H9 (cell line): ENCODE data around the gene IFI44L. TPM values are rescaled to one million over a fixed set of nuclear protein-coding genes. Genes with fewer than 3 reads are reported as not detected.
A peak's percentile ranks its signal among the peaks of the same experiment; 100 is the strongest.

ENCODE experiments used
- DNase-seq: peaks from one replicate; pipeline ENCODE4 v3.0.0-alpha.2; 2017
- H2AFZ ChIP-seq: one replicate; pipeline ENCODE4 v1.6.1; 2013; ENCODE audit warnings: mild to moderate bottlenecking, low read length, control low read depth, moderate library complexity
- H2AK5ac ChIP-seq: 2 replicates; pipeline ENCODE4 v1.6.1; 2013; ENCODE audit warnings: low read length, control low read depth, mixed read lengths; ENCODE audit not compliant: insufficient read length
- H2BK120ac ChIP-seq: one replicate; pipeline ENCODE4 v1.6.1; 2013; ENCODE audit warnings: low read depth, mild to moderate bottlenecking, low read length, control low read depth, inconsistent platforms; ENCODE audit not compliant: poor library complexity, severe bottlenecking
- H2BK12ac ChIP-seq: 2 replicates; pipeline ENCODE4 v1.6.1; 2013; ENCODE audit warnings: low read length, control low read depth, mixed read lengths, low read depth; ENCODE audit not compliant: insufficient read length
- H2BK15ac ChIP-seq: 2 replicates; pipeline ENCODE4 v1.6.1; 2013; ENCODE audit warnings: low read depth, low read length, control low read depth
- H2BK20ac ChIP-seq: one replicate; pipeline ENCODE4 v1.6.1; 2013; ENCODE audit warnings: low read depth, mild to moderate bottlenecking, low read length, control low read depth, inconsistent platforms; ENCODE audit not compliant: poor library complexity, severe bottlenecking
- H2BK5ac ChIP-seq: 2 replicates; pipeline ENCODE4 v1.6.1; 2013; ENCODE audit warnings: low read length, control low read depth, mixed read lengths; ENCODE audit not compliant: insufficient read length
- H3K14ac ChIP-seq: 2 replicates; pipeline ENCODE4 v1.6.1; 2013; ENCODE audit warnings: low read length, control low read depth; ENCODE audit not compliant: insufficient read depth
- H3K18ac ChIP-seq: 2 replicates; pipeline ENCODE4 v1.6.1; 2013; ENCODE audit warnings: low read depth, mild to moderate bottlenecking, mixed read lengths, low read length, control low read depth; ENCODE audit not compliant: insufficient read length
- H3K23ac ChIP-seq: 2 replicates; pipeline ENCODE4 v1.6.1; 2013; ENCODE audit warnings: low read length, control low read depth, mixed read lengths, low read depth; ENCODE audit not compliant: insufficient read length
- H3K23me2 ChIP-seq: 2 replicates; pipeline ENCODE4 v1.6.1; 2013; ENCODE audit warnings: low read depth, mild to moderate bottlenecking, mixed read lengths, low read length, control low read depth; ENCODE audit not compliant: insufficient read length, poor library complexity, severe bottlenecking
- H3K27ac ChIP-seq: 2 replicates; pipeline ENCODE4 v1.5.1; 2013; ENCODE audit warnings: low read length, control low read depth, mixed read lengths, low read depth; ENCODE audit not compliant: insufficient read length
- H3K27me3 ChIP-seq: 2 replicates; pipeline ENCODE4 v1.6.1; 2013; ENCODE audit warnings: low read length, control low read depth, inconsistent platforms; ENCODE audit not compliant: insufficient read depth
- H3K4ac ChIP-seq: 2 replicates; pipeline ENCODE4 v1.6.1; 2013; ENCODE audit warnings: low read depth, mild to moderate bottlenecking, control low read depth, inconsistent platforms, low read length, moderate library complexity
- H3K4me1 ChIP-seq: 2 replicates; pipeline ENCODE4 v1.6.1; 2013; ENCODE audit warnings: low read length, control low read depth, inconsistent platforms; ENCODE audit not compliant: insufficient read depth
- H3K4me2 ChIP-seq: 2 replicates; pipeline ENCODE4 v1.6.1; 2013; ENCODE audit warnings: low read length, control low read depth, mixed read lengths; ENCODE audit not compliant: insufficient read length, insufficient read depth
- H3K56ac ChIP-seq: 2 replicates; pipeline ENCODE4 v1.6.1; 2013; ENCODE audit warnings: low read depth, mild to moderate bottlenecking, mixed read lengths, low read length, control low read depth; ENCODE audit not compliant: insufficient read length
- H3K79me1 ChIP-seq: 2 replicates; pipeline ENCODE4 v1.6.1; 2013; ENCODE audit warnings: low read depth, mild to moderate bottlenecking, moderate library complexity, low read length, control low read depth, inconsistent platforms; ENCODE audit not compliant: insufficient read depth, poor library complexity, severe bottlenecking
- H3K79me2 ChIP-seq: 2 replicates; pipeline ENCODE4 v1.6.1; 2013; ENCODE audit warnings: low read length, control low read depth, inconsistent platforms; ENCODE audit not compliant: insufficient read depth
- H3K9ac ChIP-seq: 2 replicates; pipeline ENCODE4 v1.6.1; 2013; ENCODE audit warnings: low read length, control low read depth, mixed read lengths; ENCODE audit not compliant: insufficient read length; ENCODE audit errors: extremely low read depth
- H3K9me3 ChIP-seq: one replicate; pipeline ENCODE4 v1.6.1; 2013; ENCODE audit warnings: low read depth, low read length, inconsistent platforms; ENCODE audit not compliant: control insufficient read depth
- H3T11ph ChIP-seq: one replicate; pipeline ENCODE4 v1.6.1; 2013; ENCODE audit warnings: mild to moderate bottlenecking, low read length, control low read depth, inconsistent platforms
- H4K20me1 ChIP-seq: one replicate; pipeline ENCODE4 v1.6.1; 2013; ENCODE audit not compliant: control insufficient read depth, insufficient read length, insufficient read depth
- H4K5ac ChIP-seq: 2 replicates; pipeline ENCODE4 v1.6.1; 2013; ENCODE audit warnings: low read depth, mild to moderate bottlenecking, mixed read lengths, low read length, control low read depth; ENCODE audit not compliant: insufficient read length
- H4K8ac ChIP-seq: replicated peaks from 2 replicates; pipeline ENCODE4 v1.6.1; 2013; ENCODE audit warnings: low read length, control low read depth, mixed read lengths, low read depth; ENCODE audit not compliant: insufficient read length
- H4K91ac ChIP-seq: 2 replicates; pipeline ENCODE4 v1.6.1; 2013; ENCODE audit warnings: low read depth, mild to moderate bottlenecking, moderate library complexity, mixed read lengths, low read length, control low read depth; ENCODE audit not compliant: insufficient read length
- H3K27ac Mint-ChIP-seq, 3 experiments: 2 replicates in 2 of 3; 3 replicates in 1 of 3; pipeline ENCODE4 v1.8.0; 2020 to 2021; ENCODE audit warnings: mixed read lengths in 3 of 3, mild to moderate bottlenecking in 1 of 3, moderate library complexity in 1 of 3
- H3K27me3 Mint-ChIP-seq: 2 replicates; pipeline ENCODE4 v1.8.0; 2021; ENCODE audit warnings: low read depth, mild to moderate bottlenecking, moderate library complexity, mixed read lengths
- H3K36me3 Mint-ChIP-seq, 3 experiments: 2 replicates in 2 of 3; 3 replicates in 1 of 3; pipeline ENCODE4 v1.8.0; 2020 to 2021; ENCODE audit warnings: low read depth in 3 of 3, mixed read lengths in 3 of 3; ENCODE audit not compliant: insufficient read depth in 1 of 3
- H3K4me1 Mint-ChIP-seq, 2 experiments: 2 replicates each; pipeline ENCODE4 v1.8.0; 2020; ENCODE audit warnings: mixed read lengths in 2 of 2
- H3K4me3 Mint-ChIP-seq, 2 experiments: 2 replicates in 1 of 2; 3 replicates in 1 of 2; pipeline ENCODE4 v1.8.0; 2020 to 2021; ENCODE audit warnings: mild to moderate bottlenecking in 2 of 2, mixed read lengths in 2 of 2, moderate library complexity in 1 of 2
- H3K9me3 Mint-ChIP-seq, 2 experiments: 2 replicates in 1 of 2; 3 replicates in 1 of 2; pipeline ENCODE4 v1.8.0; 2020; ENCODE audit warnings: mild to moderate bottlenecking in 2 of 2, mixed read lengths in 2 of 2, moderate library complexity in 1 of 2
- WGBS: extraction: QIAGEN DNeasy Blood & Tissue Kit; methylation state at CpG from one replicate; pipeline ENCODE4 v1.1.7; 2013; ENCODE audit warnings: missing lambda C conversion rate, low lambda C conversion rate, mixed read lengths; ENCODE audit not compliant: insufficient read length; ENCODE audit errors: extremely low coverage; 5-methylcytosine and 5-hydroxymethylcytosine counted together
- total RNA-seq: library from RNA; stranded (reverse); gene quantifications from 2 replicates; pipeline ENCODE4 v1.2.1, GENCODE V29; 2021
- TF ChIP-seq, protein P1 (sequence below): fragments of 200-600 bp; sonication (generic); conservative IDR thresholded peaks from 3 replicates; pipeline ENCODE4 v1.8.0; 2021; ENCODE audit warnings: antibody characterized with exemption, mild to moderate bottlenecking

IFI44L gene
- total RNA-seq, 1 experiment from 2014 or later: not detected

DNA sequence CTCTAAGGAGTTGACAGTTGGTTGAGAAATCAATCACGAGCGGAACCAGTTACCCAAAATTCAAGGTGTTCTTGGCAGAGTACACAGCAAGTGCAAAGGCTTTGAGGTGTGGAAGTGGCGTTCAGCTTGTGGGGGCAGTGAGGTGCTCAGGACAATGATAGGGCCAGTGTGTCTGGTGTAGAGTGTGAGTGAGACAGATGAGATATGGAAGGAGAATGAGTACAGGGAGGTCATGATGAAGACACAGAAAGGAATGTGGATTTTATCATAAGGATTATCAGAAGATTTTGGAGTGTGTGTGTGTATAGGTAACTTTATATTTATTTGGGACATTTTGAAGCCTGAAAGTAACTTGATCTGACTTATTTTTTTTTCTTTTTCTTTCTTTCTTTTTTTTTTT lies 70.3 kb downstream of the IFI44L start:
- no peak overlapping the region for H3K27ac ChIP-seq
- no peak overlapping the region for H3K18ac ChIP-seq
- TF ChIP-seq, protein P1, sequence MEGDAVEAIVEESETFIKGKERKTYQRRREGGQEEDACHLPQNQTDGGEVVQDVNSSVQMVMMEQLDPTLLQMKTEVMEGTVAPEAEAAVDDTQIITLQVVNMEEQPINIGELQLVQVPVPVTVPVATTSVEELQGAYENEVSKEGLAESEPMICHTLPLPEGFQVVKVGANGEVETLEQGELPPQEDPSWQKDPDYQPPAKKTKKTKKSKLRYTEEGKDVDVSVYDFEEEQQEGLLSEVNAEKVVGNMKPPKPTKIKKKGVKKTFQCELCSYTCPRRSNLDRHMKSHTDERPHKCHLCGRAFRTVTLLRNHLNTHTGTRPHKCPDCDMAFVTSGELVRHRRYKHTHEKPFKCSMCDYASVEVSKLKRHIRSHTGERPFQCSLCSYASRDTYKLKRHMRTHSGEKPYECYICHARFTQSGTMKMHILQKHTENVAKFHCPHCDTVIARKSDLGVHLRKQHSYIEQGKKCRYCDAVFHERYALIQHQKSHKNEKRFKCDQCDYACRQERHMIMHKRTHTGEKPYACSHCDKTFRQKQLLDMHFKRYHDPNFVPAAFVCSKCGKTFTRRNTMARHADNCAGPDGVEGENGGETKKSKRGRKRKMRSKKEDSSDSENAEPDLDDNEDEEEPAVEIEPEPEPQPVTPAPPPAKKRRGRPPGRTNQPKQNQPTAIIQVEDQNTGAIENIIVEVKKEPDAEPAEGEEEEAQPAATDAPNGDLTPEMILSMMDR: no peak
- H3K36me3 Mint-ChIP-seq: peaks cover 0 to 11% (median 3%) of the 10 kb centered on the region in 3 experiments; a peak in 3 of 7 replicates
- no peaks in the 10 kb centered on the region for H3K23me2 ChIP-seq
- H4K20me1 ChIP-seq: no peaks in the 10 kb centered on the region
- no peak overlapping the region for H3K56ac ChIP-seq
- no peak overlapping the region for H4K91ac ChIP-seq
- no peaks in the 10 kb centered on the region for H3K79me2 ChIP-seq
- no peak overlapping the region for H2BK120ac ChIP-seq
- H2BK12ac ChIP-seq: no peak overlapping the region
- WGBS: no CpG with 5 or more reads among the region's 3 CpGs
- no peak overlapping the region for H2BK20ac ChIP-seq
- H4K8ac ChIP-seq: no peak overlapping the region
- no peak overlapping the region for H2BK15ac ChIP-seq
- no peaks in the 10 kb centered on the region for H3K4me1 Mint-ChIP-seq
- peaks cover 4 to 10% of the 10 kb centered on the region in 2 experiments; a peak in 3 of 5 replicates for H3K9me3 Mint-ChIP-seq
- no peaks in the 10 kb centered on the region for H3K79me1 ChIP-seq
- H3K9ac ChIP-seq: no peak overlapping the region
- no peaks in the 10 kb centered on the region for H3K27me3 Mint-ChIP-seq
- H2AK5ac ChIP-seq: no peak overlapping the region
- H3K4ac ChIP-seq: no peak overlapping the region
- no peak overlapping the region for H3T11ph ChIP-seq
- no peak overlapping the region; the same call in 1 of the 2 replicates for H3K14ac ChIP-seq
- no peak for DNase-seq
- no peaks in the 10 kb centered on the region; the same call in 1 of the 2 replicates for H3K27me3 ChIP-seq
- no peak overlapping the region for H3K23ac ChIP-seq
- no peak overlapping the region for H3K4me3 Mint-ChIP-seq
- H3K4me2 ChIP-seq: no peak overlapping the region
- H3K4me1 ChIP-seq: no peaks in the 10 kb centered on the region
- peak overlapping the region in 1 of 3 experiments; percentile 4; a peak in 2 of 7 replicates for H3K27ac Mint-ChIP-seq
- no peaks in the 10 kb centered on the region for H3K9me3 ChIP-seq
- no peak overlapping the region for H4K5ac ChIP-seq
- no peak overlapping the region for H2AFZ ChIP-seq
- no peak overlapping the region for H2BK5ac ChIP-seq
